HG03558 (cell line): ENCODE results near the gene EXT2.

Source experiments
- ATAC-seq: cut with Tn5 transposase; IDR thresholded peaks from one replicate; pipeline ENCODE4 v1.9.1; 2021; ENCODE audit warnings: moderate number of reproducible peaks; ENCODE audit not compliant: unreplicated experiment; ENCODE audit errors: extremely low read depth

Gene EXT2

DNA sequence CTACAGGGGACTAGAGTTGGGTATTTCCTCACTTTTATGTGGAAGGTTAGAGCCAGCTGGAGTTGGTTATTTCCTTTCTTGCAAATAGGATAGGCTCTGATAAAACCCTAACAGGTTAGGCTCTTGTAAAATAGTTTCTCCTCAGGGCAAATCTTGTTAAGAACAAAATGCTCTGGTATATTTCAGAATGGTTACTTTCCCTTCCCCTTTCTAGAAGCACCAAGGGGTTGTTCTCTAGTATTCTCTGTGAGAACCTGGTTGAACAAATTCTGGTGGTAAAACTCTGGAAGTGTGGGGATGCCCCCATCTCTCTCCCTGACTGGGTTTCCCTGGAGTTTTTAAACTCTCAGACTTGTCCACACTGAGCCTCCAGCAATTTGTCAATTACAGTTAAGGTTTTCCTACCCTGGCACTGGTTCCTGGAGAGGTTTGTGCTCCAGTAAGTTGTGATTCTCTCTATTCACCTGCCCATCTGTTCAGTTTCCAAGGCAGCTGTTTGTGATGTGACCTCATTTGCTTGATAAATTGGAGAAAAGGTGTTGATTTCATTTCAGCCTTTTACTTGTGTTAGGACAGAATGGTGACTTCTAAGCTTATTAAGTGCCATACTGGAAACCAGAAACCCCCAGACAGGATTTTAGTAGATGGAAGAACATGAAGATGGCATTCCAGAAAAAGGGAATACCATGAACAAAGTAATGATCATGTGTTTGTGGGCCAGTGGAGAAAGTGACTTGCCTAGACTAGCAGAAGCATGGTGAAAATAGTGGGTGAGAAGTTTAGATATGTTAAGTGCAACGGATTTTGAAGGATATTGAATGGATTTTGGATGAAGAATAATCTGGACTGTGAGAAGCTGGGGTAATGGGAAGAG lies 64.6 kb downstream of the EXT2 start:
- ATAC-seq = no peak

DNA sequence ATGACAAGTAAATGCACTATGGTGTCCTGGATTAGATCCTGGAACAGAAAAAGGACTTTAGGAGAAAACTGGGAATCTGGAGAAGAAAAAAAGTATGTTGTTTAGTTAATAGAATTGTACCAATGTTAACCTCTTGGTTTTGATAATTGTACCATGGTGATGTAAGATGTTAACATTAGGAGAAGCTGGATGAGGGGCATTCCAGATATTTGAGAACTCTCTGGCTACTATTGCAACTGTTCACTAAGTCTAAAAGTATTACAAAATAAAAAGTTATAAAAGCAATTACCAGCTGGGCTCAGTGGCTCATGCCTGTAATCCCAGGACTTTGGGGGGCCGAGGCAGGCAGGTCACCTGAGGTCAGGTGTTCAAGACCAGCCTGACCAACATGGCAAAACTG lies 66.5 kb downstream of the EXT2 start:
- ATAC-seq = no peak

DNA sequence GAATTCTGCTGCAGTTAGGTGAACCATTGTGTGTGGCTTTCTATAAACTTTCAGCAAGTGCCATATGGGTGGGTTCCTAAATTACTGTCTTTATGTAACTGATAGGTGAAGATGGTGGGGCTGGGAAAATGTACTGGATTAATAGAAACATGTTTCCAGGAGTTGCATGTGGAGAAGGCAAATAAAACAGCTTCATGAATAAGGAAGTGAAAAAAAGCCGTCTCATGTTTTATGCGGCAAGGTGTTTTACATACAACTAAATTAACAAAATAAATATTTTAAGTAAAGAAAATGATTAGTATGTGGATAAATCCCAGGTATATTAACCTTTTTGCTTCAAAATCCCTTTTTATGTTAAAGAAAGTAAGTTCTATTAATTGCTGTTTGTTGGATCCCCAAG lies 67.2 kb downstream of the EXT2 start:
- ATAC-seq = no peak

DNA sequence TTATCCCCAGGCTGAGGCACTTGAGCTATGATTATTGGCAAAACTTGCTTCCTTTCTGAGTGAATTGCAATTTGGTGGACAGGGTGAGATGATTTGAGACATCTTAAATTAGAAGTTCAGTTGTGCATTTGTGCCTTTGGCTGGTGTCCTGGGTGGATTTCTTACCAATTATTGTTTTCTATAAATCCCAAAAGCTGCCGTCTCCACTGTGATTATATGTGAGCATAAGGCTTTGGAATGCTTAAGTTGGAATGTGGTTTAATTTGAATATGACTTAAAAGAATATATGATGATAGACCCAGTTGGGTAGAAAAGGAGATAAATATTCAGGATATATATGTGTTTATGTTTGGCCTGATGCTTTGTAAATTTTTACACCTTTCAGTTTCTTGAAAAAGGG lies 70.0 kb downstream of the EXT2 start:
- no peak for ATAC-seq

GRCh38 chr11:44167046-44167445 lies 71.6 kb downstream of the EXT2 start:
- ATAC-seq = no peak

DNA sequence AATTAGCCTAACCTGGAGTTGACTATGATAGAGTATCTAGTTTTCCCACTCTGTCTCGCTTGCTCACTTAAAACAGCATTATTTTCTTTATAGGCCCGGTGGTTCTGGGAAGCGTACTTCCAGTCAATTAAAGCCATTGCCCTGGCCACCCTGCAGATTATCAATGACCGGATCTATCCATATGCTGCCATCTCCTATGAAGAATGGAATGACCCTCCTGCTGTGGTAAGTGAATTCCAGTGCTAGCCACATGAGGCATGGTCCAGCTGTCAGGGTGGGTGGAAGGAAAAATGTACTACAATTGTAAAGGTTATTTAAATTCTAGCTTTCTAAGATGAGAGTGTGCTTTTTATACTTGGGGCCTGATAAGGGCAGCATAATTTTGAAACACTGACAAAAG lies 76.0 kb downstream of the EXT2 start:
- no peak for ATAC-seq

DNA sequence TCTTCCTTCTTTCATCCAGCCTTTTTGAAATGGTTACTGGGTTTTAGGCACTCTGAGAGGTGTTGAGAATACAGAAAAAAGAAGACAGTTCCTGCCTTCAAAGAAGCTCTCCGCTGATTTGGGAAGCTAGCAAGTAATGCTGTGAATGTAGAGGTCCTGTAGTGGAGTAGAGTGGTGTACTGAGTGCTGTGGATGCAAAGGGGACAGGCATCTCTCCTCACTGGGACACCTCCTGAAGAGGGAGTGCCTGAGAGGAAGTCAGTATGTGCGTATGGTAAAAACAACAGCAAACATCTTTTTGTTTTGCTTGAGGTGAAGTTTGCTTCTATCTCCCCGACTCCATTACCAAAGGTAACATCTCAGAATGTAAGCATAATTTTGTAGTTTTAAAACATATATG lies 77.5 kb downstream of the EXT2 start:
- ATAC-seq = no peak

DNA sequence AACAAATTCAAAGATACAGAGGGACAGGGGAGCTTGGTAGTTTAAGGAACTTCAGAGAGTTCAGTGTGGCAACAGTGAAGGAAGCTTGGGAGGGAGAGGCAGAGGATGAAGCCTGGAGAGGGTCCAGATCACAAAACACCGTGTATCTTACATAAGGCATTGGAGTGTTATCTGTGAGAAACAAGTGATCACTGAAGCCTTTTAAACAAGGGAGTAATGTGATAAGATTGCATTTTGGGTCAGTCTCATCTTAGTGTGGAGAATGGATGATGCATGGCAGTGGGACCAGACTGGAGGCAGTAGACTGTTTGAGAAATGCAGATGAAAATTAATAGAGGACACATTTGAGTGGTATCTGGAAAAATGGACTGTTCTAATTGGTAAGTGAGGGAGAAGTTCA lies 79.4 kb downstream of the EXT2 start:
- no peak for ATAC-seq

DNA sequence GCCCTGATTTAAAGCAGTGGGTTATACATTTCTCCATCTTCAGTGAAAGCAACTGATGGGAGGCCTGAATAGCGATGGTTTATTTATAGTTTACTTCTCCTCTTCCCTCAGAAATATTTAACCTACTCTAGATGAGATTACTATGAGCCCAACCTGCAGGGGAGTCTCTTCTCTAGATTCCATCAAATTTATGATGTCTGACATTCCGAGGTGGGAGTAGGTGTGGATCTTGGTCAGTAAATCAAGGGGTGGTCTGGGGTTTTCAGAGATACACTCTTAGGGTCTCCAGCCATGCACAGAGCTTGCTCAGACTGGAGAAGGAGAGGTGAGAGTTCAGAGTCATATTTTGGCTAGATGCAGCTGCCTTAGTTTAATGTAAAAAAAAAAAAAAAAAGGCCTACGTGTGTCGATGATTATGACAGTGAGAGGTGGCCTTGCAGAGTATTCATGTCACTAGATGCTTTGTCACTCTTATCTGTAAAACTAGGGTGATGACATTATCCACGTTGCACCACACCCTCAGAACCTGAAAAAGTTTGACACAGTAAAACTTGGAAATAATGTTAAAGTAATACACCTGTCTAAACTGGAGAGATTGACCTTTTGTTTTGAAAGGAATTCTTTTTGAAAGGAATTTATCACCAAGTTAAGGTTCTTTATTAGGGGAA lies 81.2 kb downstream of the EXT2 start:
- ATAC-seq = no peak

GRCh38 chr11:44177905-44178304 lies 82.4 kb downstream of the EXT2 start:
- no peak for ATAC-seq

DNA sequence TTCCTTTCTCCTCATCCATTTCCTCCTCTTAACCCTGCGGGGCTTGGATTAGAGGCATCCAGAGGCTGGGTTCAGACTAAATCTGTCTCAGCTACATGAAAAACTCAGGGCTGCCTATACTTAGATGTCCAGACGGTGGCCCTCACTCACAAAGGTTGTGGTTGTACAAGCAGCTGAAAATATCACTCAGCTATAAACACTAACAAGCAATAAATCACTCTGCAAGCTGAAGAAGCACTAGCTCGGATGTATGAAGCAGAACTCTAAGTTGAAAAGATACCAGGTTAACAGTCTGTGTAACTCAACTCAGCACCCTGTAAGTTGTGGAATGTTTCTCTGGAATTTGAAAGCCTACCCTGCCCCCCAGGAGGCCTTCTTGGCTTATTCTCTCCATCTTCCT lies 82.9 kb downstream of the EXT2 start:
- no peak for ATAC-seq

DNA sequence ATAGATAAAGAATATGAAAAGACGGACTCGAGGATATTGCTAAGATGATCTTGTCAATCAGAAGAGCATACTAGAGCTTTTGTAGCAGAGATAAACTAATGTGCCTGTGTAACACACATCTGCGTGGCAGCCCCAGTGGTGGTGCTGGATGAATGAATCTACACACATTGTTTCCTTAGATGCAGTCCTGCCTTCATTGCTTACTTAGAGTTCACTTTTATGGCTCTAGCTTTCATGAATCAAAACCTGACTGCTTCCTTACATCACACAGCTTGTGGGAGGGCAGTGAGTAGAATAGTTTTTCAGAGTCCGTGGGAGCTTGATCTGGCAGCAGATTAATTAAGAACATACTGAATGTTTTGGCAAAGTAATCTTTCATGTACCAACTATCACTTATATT lies 83.7 kb downstream of the EXT2 start:
- no peak for ATAC-seq

DNA sequence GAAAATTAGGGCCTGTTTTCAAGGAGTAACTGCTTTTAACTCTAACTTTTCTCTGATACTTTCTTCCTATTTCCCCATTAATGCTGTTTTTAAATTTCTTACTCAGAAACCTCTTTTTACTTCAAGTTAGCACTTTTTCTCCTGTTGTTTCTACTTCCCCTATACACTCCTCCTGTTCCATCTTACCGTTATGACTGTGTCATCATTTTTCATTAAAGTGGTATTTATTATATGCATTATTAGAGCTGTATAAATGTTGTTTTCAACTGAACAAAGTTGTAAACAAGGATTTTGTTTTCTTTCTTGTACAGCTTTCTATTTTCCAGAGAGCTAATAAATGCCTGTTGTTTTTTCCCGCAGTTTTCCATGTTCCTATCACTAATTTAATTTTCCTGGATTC lies 84.6 kb downstream of the EXT2 start:
- no peak for ATAC-seq

DNA sequence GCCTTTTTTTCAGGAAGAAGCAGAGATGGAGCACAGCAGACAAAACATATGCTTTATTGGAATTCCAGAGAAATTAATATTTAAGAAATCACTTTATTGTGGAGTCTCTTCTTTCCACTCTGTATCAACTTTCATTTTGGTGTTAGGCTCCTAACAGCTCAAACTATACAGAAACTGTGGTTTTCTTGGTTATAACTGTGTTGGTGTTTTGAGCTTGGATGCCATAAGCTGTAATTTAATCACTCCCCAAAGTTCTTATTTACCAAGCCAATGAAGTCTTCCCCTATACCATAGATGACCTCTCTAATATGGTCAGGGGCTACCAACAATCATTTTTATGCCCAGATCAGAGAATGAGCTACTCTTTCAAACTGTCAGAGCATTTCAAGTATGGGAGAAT lies 90.0 kb downstream of the EXT2 start:
- ATAC-seq = no peak

DNA sequence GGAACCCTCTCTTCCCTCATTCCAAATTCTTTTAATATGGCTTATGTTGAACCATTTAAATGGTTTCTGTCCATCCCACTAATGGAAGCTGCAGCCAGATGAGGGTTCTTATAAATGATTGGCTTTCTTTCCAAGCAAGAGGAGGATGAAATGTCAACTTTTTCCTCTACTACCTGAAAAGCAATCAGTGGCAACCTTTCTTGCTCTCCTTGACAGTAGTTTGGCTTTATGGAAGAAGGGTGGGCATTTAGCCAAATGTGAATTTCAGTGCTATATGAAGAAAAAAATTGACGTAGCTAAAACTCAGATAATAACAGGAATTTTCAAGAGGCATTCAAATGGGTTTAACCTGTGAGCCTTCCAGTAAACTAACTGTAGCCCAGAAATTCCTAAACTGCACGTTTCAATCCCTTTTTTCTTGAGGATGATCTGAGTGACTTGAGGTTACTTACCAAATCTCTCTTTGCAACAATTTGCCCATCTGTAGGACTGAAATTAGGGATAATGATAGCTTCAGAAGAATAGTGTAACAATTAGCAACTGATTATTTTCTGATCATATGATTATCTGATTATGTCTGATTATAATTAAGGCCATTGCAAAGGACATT lies 90.9 kb downstream of the EXT2 start:
- no peak for ATAC-seq

DNA sequence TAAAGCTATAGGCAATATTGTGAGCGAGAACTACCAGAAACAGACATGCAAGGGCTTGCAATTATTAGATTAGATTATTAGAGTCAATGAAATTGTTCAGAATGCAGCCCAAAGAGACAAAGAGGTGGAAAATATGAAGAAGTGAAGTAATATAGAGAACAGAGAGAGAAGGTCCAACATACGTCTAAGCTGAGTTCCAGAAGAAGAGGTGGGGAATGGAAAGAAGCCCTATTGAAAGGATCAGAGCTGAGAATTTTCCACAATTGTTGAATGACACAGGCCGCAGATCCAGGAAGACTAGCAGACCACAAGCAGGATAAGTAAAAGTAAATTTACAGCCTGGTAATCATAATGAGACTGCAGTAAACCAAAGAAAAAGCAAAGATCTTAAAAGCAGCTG lies 93.2 kb downstream of the EXT2 start:
- no peak for ATAC-seq

DNA sequence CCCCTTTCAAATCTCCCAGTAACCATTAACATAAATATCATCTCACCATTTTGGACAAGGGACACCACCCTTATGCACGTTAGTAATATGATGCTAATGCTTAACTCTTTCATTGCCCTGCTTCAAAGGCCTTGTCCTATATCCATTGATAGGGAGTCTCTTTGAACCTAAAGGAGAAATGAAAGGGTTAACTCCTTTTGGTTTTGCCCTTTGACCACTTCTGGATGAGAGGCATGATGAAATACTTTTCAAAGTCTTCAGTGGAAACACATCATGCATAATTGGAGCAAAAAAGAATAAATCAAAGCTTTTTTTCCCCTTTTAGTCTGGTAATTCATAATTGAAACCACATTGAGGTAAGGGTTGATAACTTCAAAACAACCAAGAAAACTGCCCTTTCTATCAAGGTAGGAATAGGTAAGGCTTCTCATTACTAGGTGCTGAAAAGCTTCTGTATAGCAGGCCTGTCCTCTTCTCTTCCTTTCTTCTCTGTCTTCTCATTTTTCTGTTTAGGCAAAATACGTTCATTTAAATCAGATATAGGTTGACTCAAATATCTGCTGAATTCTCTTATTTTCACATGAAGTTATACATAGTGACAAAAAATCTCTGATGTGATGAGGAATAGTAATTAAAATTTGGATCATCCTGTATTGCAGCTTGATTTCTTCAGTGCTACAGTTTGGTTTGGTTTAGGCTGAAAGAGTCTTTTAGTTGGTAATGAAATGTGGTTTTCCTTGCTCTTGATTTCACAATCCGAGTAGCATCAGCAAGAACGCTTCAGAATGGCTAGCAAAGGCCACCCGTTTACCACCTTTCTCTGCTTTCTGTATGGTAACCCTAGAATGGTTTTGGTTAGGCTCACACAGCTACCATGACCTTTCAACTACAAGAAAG lies 94.8 kb downstream of the EXT2 start:
- no peak for ATAC-seq

DNA sequence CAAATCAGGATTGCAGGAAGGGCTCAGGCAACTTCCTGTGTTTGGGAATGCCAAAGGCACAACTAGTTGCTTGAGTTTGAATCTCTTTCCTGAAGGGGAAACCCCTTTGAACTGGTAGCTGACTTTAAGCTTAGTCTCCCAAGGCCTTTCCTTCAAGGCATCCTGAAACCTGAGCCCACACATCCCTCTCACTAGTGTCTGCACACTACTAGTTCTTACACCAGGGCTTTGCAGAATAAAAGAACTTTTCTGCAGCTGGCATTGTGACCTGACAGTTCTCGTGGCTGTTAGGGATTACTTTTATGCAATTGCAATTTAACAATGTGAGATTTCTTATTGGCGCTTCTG lies 95.4 kb downstream of the EXT2 start:
- ATAC-seq = no peak

- ATAC-seq = no peak
Observed at GRCh38 chr11:44191322-44192016, 96.0 kb downstream of the EXT2 start.

- ATAC-seq = no peak
Observed at GRCh38 chr11:44192017-44192385, 96.5 kb downstream of the EXT2 start.
